HG02885 (cell line): ENCODE results near the gene CFAP58.

ENCODE experiments used
- ATAC-seq: cut with Tn5 transposase; IDR thresholded peaks from one replicate; pipeline ENCODE4 v1.9.1; 2021; ENCODE audit warnings: mild to moderate bottlenecking; ENCODE audit not compliant: unreplicated experiment, poor library complexity

Gene CFAP58

DNA sequence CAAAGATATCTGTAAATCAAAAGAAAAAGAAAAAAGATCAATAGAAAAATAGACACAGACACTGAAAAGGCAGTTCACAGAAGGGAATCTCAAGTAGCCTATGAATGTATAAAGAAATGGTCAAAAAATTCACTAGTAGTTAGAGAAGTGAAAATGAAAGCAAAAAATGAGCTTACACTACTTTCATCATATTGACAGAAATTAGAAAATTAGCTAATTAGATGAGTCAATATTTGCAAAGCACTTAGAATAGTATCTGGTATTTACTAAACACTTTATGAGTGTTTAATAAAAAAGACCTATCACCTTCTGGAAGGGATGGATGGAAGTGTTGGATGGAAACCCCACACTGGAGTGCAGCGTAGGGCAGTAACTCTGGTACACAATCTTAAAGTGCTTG, 1.7 kb upstream of the CFAP58 start:
- peak; percentile 22 for ATAC-seq

GRCh38 chr10:104359811-104360210, 6.2 kb downstream of the CFAP58 start:
- ATAC-seq: no peak

DNA sequence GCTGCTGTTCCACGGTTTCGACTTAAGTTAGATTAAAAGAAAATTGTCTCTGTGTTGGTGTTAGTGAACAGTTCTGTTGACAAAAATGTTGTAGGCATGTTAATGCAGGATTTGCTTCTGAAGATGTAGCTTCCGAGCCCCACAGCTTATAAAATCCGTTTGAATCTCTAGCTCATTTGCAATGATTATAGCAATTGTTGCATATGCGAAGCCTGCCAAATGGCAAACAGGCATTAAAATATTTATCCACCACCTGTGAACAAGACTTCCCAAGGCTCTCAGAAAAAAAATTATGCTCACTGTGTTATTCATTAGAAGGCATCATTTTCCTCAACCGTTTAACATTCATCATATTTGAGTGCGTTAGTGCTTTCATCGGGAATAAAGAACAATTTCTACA, 14.3 kb downstream of the CFAP58 start:
- ATAC-seq: no peak

- ATAC-seq: no peak
These were observed 14.7 kb downstream of the CFAP58 start for GRCh38 chr10:104368381-104368780.

DNA sequence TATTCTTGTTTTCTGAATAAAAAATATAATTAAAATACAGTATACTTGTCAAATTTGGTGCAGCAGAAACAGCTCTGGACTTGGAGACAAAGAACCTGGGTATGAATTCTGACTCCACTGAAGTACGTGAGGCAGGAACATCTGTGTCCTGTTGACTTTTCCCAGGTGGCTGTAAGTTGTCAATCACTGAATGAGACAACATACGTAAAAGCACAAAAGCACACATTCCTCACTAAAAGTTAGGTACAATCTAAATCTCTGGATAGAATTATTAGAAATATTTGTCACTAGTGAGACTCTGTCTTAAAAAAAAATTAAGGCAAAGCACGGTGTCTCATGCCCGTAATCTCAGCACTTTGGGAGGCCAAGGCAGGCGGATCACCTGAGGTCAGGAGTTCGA, 18.1 kb downstream of the CFAP58 start:
- ATAC-seq: no peak

- ATAC-seq: no peak
These were observed 21.0 kb downstream of the CFAP58 start for GRCh38 chr10:104374591-104374990.

DNA sequence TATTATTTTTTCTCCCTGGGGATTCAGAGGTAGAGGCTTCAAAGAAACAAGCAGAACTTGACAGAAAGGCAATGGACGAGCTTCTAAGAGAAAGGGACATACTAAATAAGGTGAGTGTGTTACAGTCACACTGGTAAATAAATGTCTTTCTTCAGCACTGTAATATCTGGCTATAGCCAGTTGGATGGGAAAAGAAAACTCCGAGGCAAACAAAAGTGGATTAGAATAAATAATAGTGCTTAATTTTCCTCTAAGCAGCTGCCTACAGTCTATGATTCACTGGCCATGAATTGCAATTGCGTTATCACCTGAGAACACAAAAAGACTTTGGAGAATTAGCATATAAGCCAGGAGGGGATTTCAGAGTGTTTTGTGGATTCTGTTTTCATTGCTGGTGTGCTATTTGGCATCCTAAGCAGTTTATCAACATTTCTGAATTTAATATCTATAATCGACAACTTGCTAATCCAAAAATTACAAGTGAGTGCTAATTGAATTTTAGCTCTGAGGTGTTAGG, 23.2 kb downstream of the CFAP58 start:
- ATAC-seq: no peak

DNA sequence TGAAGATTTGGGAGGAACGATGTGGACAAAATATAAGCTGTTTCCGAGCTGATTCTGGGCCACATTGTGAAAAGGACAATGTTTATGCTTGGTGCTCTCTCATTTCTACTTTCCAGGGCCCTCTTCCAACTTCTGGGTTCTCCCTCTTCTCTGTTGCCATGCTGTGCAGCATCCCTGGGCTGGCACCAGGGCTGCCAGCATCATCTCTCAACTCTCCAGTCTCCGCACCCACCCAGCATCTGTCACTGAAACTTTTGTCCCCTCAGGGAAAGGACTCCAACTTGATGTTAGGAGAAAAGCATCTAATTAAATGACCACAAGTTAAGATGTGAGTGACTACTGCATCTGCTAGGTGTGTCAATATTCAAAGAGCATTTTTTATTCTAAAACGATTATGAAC, 26.7 kb downstream of the CFAP58 start:
- ATAC-seq: no peak

DNA sequence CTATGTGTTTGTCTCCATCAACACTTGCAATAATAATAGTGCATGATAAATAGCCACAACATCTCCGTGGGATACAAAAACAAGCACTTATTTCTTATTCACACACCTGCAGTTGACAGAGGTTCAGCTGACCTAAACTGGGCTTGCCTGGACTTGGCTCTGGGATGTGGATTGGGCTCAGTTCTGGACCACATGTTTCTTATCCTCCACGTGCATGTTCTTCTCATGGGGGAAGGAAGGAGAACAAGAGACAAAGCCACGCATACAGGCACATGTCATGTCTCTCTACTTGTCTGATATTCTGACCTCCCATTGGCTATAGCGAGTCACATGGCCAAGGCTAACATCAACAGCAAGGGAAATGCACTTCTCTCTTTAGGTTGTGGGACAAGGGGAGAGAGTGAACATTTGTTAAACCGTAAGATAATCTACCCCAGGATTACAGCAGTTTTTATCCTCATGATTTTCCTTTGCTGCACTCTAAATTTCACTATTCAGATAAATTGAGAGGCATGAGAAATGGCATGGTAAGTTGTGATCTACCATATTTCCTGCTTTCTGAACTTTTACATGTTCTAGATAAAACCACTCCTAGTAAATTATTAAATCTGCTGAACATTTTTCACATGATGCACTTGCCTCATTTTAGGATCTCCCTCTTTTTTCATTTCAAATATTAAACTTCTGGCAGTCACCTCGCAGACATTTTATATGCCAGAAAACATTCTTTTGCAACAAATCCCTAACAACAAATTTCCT, 33.7 kb downstream of the CFAP58 start:
- ATAC-seq: no peak

DNA sequence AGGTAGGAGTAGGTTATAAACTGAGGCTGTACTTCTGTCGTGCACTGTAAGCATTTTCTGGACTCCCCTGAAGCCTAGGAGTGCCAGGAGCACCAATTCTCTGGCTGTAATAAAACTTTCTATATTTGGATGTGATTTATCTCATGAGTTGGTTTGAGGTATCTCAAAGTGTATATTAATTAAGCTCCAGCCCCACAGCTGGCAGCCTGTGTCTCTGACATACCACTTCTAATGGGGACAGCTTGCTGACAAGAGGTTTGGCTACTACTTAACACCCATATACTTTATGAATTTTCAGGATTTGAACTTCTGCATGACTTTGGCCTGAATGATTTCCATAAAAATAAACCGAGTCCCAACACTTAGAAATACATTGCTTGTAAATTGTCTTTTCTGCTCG, 35.2 kb downstream of the CFAP58 start:
- ATAC-seq: no peak

GRCh38 chr10:104391150-104391968, 37.7 kb downstream of the CFAP58 start:
- no peak for ATAC-seq

- no peak for ATAC-seq
These were observed 38.3 kb downstream of the CFAP58 start for GRCh38 chr10:104391969-104392296.

DNA sequence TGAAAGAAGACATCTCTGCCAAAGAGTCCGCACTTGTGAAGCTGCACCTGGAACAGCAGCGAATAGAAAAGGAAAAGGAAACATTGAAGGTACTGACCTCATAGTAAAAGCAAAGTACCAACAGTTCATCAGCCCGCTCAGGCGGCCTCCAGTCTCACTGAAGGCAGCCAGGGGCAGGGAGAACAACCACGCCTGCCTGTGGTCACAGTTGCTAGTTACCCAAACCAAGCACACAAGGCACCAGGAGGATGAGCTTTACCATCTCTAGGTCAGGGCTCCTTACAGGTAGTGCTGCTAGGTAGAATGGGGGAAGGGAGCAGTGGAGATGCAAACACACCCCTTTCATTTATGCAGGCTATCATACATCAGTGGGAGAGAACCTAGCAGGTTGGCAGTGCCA, 39.8 kb downstream of the CFAP58 start:
- no peak for ATAC-seq

DNA sequence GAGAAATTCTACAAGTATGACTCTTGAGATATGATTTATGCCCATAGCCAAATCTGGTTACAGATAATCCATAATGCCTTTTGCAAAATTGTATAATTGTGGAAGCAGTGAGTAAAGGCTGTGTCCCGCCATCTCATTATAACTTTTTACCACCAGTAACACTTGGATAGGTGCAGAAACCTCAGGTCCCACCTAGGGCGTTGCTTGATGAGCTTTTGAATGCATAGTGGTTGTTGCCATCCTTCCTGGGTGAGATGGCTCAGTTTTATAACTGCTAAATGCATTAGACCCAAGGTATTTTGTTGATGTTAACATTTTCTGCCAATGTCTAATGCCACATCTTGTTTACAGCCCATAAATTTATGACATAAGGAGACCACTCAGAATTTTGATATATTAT, 42.9 kb downstream of the CFAP58 start:
- ATAC-seq: no peak

- ATAC-seq: no peak
These were observed 50.0 kb downstream of the CFAP58 start for GRCh38 chr10:104403636-104404035.

DNA sequence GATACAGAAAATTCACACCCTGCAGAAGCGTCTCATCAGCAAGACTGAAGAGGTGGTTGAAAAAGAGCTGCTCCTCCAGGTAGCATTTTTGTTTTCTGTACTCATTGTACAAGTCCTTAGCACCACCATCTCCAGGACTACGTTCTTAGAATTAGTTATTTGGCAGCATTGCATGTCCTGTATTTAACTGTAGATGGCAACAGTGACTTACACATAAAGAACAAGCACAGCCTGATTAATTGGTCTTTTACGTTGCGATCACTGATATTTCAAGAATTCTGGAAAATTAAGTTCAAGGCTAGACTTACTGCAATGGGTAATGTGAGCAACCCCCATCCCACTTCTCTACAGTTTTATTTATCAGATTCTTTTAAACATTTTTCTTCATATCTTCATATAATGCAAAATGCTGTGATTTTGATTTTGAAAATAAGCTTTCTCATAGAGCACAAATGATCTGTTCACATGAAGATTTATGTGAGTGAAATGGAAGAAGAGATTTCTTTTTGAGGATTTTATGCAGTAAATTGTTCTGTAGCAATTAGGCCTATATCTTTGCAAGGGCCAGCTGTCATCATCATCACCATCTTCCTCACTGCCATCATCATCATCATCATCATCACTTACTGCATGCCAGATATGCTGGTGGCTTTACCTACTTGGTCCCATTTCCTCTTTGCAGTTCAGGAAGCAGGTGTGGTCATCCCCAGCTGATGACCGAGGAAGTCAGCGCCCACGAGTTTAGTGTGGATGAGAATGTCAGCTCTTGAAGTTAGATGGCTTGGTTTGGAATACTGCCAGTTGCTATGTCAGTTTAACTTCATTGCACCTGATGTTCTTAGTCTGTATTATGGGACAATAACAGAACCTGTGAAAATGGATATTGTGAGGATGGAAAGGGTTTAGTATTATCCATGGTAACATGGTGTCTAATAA, 53.4 kb downstream of the CFAP58 start:
- ATAC-seq: no peak

GRCh38 chr10:104413528-104413927, 59.9 kb downstream of the CFAP58 start:
- ATAC-seq: no peak

DNA sequence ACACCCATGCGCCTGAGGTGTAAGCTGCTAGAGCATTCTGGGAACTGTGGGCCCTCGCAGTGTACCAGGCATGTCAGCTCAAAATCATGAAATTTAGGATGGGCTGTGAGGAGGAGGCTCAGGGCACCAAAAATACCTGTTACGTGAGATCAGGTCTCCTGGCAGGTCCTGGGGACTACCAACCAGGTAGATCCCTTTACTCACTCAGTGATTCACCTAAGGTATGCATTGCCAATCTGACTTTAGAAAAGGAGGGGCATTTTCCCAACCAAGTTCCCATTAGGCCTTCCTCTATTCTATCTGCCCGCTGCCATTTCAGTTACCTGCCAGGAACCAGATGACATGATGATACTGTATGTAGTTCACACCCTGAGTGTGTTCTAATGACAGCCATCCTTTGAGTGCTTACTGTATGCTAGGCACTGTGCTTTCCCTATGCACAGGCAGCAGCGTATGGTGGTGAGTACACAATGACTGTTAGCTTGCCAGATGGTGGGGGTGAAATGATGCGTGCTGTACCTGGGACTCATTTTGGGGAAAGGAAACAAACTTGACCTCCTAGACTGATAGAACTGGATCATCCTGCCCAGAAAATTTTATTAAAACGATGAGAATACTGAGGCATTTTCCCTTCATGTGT, 62.0 kb downstream of the CFAP58 start:
- no peak for ATAC-seq

DNA sequence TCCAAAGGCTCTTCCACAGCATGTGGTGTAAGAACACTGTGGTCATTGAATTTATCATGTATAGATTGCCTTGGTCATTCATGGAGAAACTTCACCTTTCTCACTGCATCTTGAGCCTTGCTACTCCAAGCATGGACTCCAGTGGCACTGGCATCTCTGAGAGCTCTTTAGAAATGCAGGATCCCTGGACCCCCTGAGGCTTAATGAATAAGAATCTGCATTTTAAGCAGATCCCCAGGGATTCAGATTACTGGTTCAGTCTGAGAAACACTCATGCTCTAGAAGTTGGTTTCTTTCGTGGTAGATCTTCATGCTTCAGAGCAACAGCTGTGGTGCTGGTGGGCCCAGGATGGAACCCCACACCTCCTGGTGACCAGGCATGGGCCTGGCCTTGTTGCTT, 63.2 kb downstream of the CFAP58 start:
- no peak for ATAC-seq

- no peak for ATAC-seq
These were observed 64.1 kb downstream of the CFAP58 start for GRCh38 chr10:104417637-104418292.
